Colonic mucosa (tissue), 4 donors: ENCODE results near the gene KCNH8. TPM values are rescaled to one million over a fixed set of nuclear protein-coding genes. Genes with fewer than 3 reads are reported as not detected.

Experiments
- DNase-seq: peaks from one replicate; pipeline ENCODE4 v3.0.0-alpha.2; 2020
- H3K27ac ChIP-seq: fragments of 200-600 bp; one replicate; pipeline ENCODE4 v1.8.0; 2021
- H3K27me3 ChIP-seq: fragments of 200-600 bp; one replicate; pipeline ENCODE4 v1.8.0; 2021
- H3K36me3 ChIP-seq: fragments of 200-600 bp; one replicate; pipeline ENCODE4 v1.8.0; 2021
- H3K4me1 ChIP-seq: fragments of 200-600 bp; one replicate; pipeline ENCODE4 v1.8.0; 2021; ENCODE audit warnings: mild to moderate bottlenecking
- H3K4me3 ChIP-seq: fragments of 200-600 bp; one replicate; pipeline ENCODE4 v1.8.0; 2021
- H3K9ac ChIP-seq, 2 donors: one replicate each; pipeline ENCODE4 v1.7.0; 2013; ENCODE audit warnings: control low read depth in 2 of 2, low read depth in 2 of 2, low read length in 2 of 2
- H3K9me3 ChIP-seq: fragments of 200-600 bp; one replicate; pipeline ENCODE4 v1.8.0; 2021
- CTCF ChIP-seq: fragments of 200-600 bp; IDR thresholded peaks from one replicate; pipeline ENCODE4 v1.8.0; 2022; ENCODE audit warnings: antibody characterized with exemption, mild to moderate bottlenecking
- intact Hi-C: fragments of 100-400 bp; cut with DNase I; formaldehyde crosslinking; loops from one replicate; pipeline ENCODE4 v1.14.1; 2022
- total RNA-seq, 2 donors: library from RNA; stranded (reverse); fragmentation: NEBNext Ultra II Directional in 1 of 2; extraction: Animal tissue kit (Norgen Biotek cat#: 25700) in 1 of 2; gene quantifications; one replicate each; pipeline ENCODE4 v1.2.1, GENCODE V29; 2021
- donor health status: healthy.
- donor health status: DM: no; HTN: no; CAD: no.
- donor health status: DM: no; HTN: no; CAD: no.

Gene KCNH8
- total RNA-seq, 2 donors from 2014 or later = 0.77 TPM

- Histone ChIP-seq H3K4me1 (no peaks in the 10 kb centered on the region), H3K9ac (no peak overlapping the region), H3K27ac (no peak overlapping the region), H3K36me3 (no peaks in the 10 kb centered on the region), H3K27me3 (no peaks in the 10 kb centered on the region), H3K9me3 (no peaks in the 10 kb centered on the region), H3K4me3 (no peak overlapping the region)
- intact Hi-C loops = no loop called here
- TF ChIP-seq CTCF = no peak
- no peak for DNase-seq
Measured at GRCh38 chr3:19264424-19264823, 116.1 kb downstream of the KCNH8 start.

GRCh38 chr3:19267040-19267439 lies 118.7 kb downstream of the KCNH8 start:
- TF ChIP-seq CTCF = no peak
- Histone ChIP-seq H3K9ac (no peak overlapping the region), H3K27me3 (no peaks in the 10 kb centered on the region), H3K36me3 (no peaks in the 10 kb centered on the region), H3K27ac (no peak overlapping the region), H3K4me3 (no peak overlapping the region), H3K9me3 (no peaks in the 10 kb centered on the region), H3K4me1 (no peaks in the 10 kb centered on the region)
- DNase-seq = no peak
- intact Hi-C loops = no loop called here

- no peaks in the 10 kb centered on the region for H3K36me3 ChIP-seq
- DNase-seq = no peak
- intact Hi-C loops = no loop called here
- H3K9ac ChIP-seq = no peak overlapping the region
- H3K27me3 ChIP-seq = no peaks in the 10 kb centered on the region
- no peak overlapping the region for H3K27ac ChIP-seq
- no peaks in the 10 kb centered on the region for H3K4me1 ChIP-seq
- no peak overlapping the region for H3K4me3 ChIP-seq
- no peaks in the 10 kb centered on the region for H3K9me3 ChIP-seq
- TF ChIP-seq CTCF = no peak
Measured at GRCh38 chr3:19270481-19270880, 122.2 kb downstream of the KCNH8 start.

- TF ChIP-seq CTCF = no peak
- no peaks in the 10 kb centered on the region for H3K4me1 ChIP-seq
- H3K27ac ChIP-seq = no peak overlapping the region
- no peaks in the 10 kb centered on the region for H3K9me3 ChIP-seq
- no peak for DNase-seq
- H3K36me3 ChIP-seq = no peaks in the 10 kb centered on the region
- H3K9ac ChIP-seq = no peak overlapping the region
- no peak overlapping the region for H3K4me3 ChIP-seq
- intact Hi-C loops = no loop called here
- no peaks in the 10 kb centered on the region for H3K27me3 ChIP-seq
Measured at GRCh38 chr3:19272296-19272695, 124.0 kb downstream of the KCNH8 start.

- intact Hi-C loops = no loop called here
- no peak for TF ChIP-seq CTCF
- Histone ChIP-seq H3K9ac (no peak overlapping the region), H3K27ac (no peak overlapping the region), H3K9me3 (no peaks in the 10 kb centered on the region), H3K36me3 (no peaks in the 10 kb centered on the region), H3K27me3 (no peaks in the 10 kb centered on the region), H3K4me1 (no peaks in the 10 kb centered on the region), H3K4me3 (no peak overlapping the region)
- DNase-seq = no peak
Measured at GRCh38 chr3:19273091-19273490, 124.8 kb downstream of the KCNH8 start.

GRCh38 chr3:19274576-19274975 lies 126.3 kb downstream of the KCNH8 start:
- Histone ChIP-seq H3K4me3 (no peak overlapping the region), H3K9me3 (no peaks in the 10 kb centered on the region), H3K4me1 (no peaks in the 10 kb centered on the region), H3K9ac (no peak overlapping the region), H3K36me3 (no peaks in the 10 kb centered on the region), H3K27ac (no peak overlapping the region), H3K27me3 (no peaks in the 10 kb centered on the region)
- no peak for TF ChIP-seq CTCF
- no peak for DNase-seq
- intact Hi-C loops = no loop called here
